ENCODE data around the gene ZNF823.

DNA sequence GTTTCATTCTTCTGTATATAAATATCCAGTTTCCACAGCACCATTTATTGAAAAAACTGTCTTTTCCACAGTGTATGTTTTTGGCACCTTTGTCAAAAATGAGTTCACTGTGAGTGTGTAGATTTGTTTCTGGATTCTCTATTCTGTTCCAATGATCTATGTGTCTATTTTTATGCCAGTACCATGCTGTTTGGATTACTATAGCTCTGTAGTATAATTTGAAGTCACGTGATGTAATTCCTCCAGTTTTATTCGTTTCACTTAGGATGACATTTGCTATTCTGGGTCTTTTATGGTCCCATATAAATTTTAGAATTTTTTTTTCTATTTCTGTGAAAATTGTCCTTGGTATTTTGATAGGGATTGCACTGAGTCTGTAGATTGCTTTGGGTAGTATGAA lies 11.0 kb upstream of the ZNF823 start:
- TF ChIP-seq, protein P1, sequence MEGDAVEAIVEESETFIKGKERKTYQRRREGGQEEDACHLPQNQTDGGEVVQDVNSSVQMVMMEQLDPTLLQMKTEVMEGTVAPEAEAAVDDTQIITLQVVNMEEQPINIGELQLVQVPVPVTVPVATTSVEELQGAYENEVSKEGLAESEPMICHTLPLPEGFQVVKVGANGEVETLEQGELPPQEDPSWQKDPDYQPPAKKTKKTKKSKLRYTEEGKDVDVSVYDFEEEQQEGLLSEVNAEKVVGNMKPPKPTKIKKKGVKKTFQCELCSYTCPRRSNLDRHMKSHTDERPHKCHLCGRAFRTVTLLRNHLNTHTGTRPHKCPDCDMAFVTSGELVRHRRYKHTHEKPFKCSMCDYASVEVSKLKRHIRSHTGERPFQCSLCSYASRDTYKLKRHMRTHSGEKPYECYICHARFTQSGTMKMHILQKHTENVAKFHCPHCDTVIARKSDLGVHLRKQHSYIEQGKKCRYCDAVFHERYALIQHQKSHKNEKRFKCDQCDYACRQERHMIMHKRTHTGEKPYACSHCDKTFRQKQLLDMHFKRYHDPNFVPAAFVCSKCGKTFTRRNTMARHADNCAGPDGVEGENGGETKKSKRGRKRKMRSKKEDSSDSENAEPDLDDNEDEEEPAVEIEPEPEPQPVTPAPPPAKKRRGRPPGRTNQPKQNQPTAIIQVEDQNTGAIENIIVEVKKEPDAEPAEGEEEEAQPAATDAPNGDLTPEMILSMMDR (IDR thresholded peaks at IDR 0.05 in 4 of 5, conservative IDR thresholded peaks at IDR 0.05 in 1 of 5) = no peak
- TF ChIP-seq POLR2A (IDR thresholded peaks at IDR 0.05) = no peak

Measured in gastrocnemius medialis (tissue), 4 donors.